Pancreas (tissue), 10 donors: Measurements from ENCODE around the gene GATAD2A. TPM values are rescaled to one million over a fixed set of nuclear protein-coding genes. Genes with fewer than 3 reads are reported as not detected.
A peak's percentile ranks its signal among the peaks of the same experiment; 100 is the strongest.

ENCODE experiments used
- ATAC-seq, 4 donors: fragments of 200-7000 bp; cut with Tn5 transposase; one replicate each; pipeline versions ENCODE4 v1.8.0 to v1.9.1; 2020; ENCODE audit warnings: mild to moderate bottlenecking in 4 of 4, moderate library complexity in 4 of 4
- DNase-seq, 6 donors: peaks; one replicate each; pipeline ENCODE4 v3.0.0-alpha.2; 2020
- FAIRE-seq: peaks from 2 replicates; lab custom pipeline; 2012; peaks lifted over from hg19 to GRCh38; lab: Jason Lieb, UNC
- H3K27ac ChIP-seq, 4 donors: fragments of 200-600 bp; sonication (generic); 1 replicate in 3 of 4; 2 replicates in 1 of 4; pipeline versions ENCODE4 v1.5.0 to v1.8.0; 2020
- H3K27me3 ChIP-seq, 4 donors: fragments of 200-600 bp; one replicate each; pipeline ENCODE4 v1.8.0; 2021
- H3K36me3 ChIP-seq, 3 donors: fragments of 200-600 bp; sonication (generic) in 1 of 3; one replicate each; pipeline versions ENCODE4 v1.5.0 to v1.8.0; 2020 to 2021
- H3K4me1 ChIP-seq, 3 donors: fragments of 200-600 bp; one replicate each; pipeline ENCODE4 v1.8.0; 2021
- H3K4me3 ChIP-seq, 4 donors: fragments of 200-600 bp; sonication (generic) in 2 of 4; one replicate each; pipeline versions ENCODE4 v1.5.0 to v1.8.0; 2020 to 2021
- H3K9me3 ChIP-seq, 4 donors: fragments of 200-600 bp; one replicate each; pipeline ENCODE4 v1.8.0; 2021
- WGBS, 2 donors: extraction: QIAGEN DNeasy Blood & Tissue Kit; methylation state at CpG; one replicate each; pipeline ENCODE4 v1.1.7; 2013; 5-methylcytosine and 5-hydroxymethylcytosine counted together
- intact Hi-C, 3 donors: fragments of 100-400 bp; cut with DNase I; formaldehyde crosslinking; loops; one replicate each; pipeline versions ENCODE4 v1.11.1 to v1.14.2; 2022
- polyA plus RNA-seq, 2 donors: library from polyadenylated mRNA; stranded (reverse); fragments of 200-250 nt; gene quantifications; one replicate each; pipeline ENCODE4 v1.2.3, GENCODE V29; 2013
- total RNA-seq, 6 donors: library from RNA; stranded (reverse); fragmentation: NEBNext Ultra II Directional in 4 of 6; extraction: Animal tissue kit (Norgen Biotek cat#: 25700) in 4 of 6; gene quantifications; one replicate each; pipeline versions ENCODE4 v1.2.1 to v1.2.4, GENCODE V29; 2021 to 2023
- TF ChIP-seq, protein P1 (sequence below), 4 donors: fragments of 200-600 bp; sonication (generic) in 3 of 4; IDR thresholded peaks; one replicate each; pipeline versions ENCODE4 v1.5.0 to v1.8.0; 2021; ENCODE audit warnings: antibody characterized with exemption in 4 of 4
- donor health status: healthy with polysubstance abuse.
- donor health status: DM: no; HTN: no; CAD: no; lungs with moderate emphysema.
- donor health status: DM: no; HTN: no; CAD: no.
- donor health status: control.
- donor health status: control.
- donor health status: Bipolar disorder and iron deficiency.
- donor health status: DM: yes; HTN: yes; CAD: no.
- donor health status: DM: no; HTN: no; CAD: no.
- donor health status: DM: no; HTN: no; CAD: no.
- donor health status: DM: yes; HTN: yes; CAD: no.

GATAD2A gene
- total and polyA plus RNA-seq, 8 donors: 11.9 to 51.8 (median 36.7) TPM

DNA sequence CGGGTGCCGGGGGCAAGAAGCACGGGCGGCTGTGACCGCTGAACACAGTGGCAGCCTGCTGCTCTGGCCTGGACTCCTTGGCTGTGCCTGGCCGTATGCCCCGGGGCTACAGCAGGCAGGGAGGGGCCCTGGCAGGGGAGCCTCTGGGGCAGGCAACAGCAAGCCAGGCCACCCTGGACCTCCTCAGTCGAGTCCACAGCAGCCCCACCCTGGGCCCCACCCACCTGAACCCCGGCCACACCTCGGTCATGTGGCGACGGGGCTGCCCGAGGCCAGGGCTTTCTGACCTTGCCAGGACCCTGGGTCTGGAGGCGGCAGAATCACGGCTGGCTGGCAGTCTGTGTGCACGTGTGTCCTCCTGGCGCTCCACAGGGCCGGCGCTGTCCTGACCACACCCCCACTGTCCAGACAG lies 141.3 kb downstream of the GATAD2A start:
- no peak for ATAC-seq
- Histone ChIP-seq H3K4me1 (no peaks in the 10 kb centered on the region), H3K27me3 (peaks cover 0 to 3% (median 0%) of the 10 kb centered on the region in 4 donors), H3K4me3 (no peak overlapping the region), H3K36me3 (no peaks in the 10 kb centered on the region), H3K9me3 (no peaks in the 10 kb centered on the region), H3K27ac (no peak overlapping the region)
- no peak for FAIRE-seq
- intact Hi-C loops: loop anchor here in 2 of 3 donors (10.0 kb wide), 2 partner anchors 88 to 398 kb away; no protein-coding TSS in a partner anchor
- peak in 1 of 6 donors; percentile 64 for DNase-seq
- WGBS, 2 donors: 48 to 52% methylated on average over 19 of the region's 19 CpGs
- TF ChIP-seq, protein P1, sequence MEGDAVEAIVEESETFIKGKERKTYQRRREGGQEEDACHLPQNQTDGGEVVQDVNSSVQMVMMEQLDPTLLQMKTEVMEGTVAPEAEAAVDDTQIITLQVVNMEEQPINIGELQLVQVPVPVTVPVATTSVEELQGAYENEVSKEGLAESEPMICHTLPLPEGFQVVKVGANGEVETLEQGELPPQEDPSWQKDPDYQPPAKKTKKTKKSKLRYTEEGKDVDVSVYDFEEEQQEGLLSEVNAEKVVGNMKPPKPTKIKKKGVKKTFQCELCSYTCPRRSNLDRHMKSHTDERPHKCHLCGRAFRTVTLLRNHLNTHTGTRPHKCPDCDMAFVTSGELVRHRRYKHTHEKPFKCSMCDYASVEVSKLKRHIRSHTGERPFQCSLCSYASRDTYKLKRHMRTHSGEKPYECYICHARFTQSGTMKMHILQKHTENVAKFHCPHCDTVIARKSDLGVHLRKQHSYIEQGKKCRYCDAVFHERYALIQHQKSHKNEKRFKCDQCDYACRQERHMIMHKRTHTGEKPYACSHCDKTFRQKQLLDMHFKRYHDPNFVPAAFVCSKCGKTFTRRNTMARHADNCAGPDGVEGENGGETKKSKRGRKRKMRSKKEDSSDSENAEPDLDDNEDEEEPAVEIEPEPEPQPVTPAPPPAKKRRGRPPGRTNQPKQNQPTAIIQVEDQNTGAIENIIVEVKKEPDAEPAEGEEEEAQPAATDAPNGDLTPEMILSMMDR (IDR thresholded peaks at IDR 0.05): no peak

DNA sequence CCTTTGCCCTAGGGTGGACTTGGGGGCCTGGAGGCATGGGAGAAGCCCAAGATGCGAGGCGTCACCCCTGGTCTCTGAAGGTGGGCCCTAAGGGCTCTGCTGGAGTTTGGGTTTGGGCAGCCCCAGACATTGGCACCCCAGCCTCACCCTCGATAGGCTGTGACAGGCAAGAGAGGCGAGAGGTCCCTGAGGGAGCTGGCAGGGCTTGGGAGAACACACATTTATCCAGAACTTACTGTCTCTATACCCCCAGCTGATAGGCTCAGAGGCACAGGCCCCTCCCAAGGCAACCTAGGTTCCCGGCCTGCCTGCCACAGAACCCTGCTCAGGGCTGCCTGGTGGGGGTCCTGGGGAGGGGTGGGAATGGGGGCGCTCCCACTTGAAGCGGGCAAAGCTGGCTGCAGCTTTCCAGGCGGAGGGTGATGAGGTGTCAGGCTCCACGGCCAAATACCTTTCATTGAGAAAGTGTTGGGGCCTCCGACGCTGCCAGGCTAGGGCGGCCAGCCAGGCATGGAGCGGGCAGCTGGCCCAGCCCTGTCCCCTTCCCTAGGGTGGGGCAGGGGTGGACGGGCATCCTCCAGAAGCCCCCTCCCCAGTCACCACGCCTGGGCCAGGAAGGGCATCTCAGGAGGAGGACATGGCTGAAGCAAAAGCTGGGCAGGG lies 142.3 kb downstream of the GATAD2A start:
- FAIRE-seq (no peak), DNase-seq (peak in 1 of 6 donors; percentile 43), ATAC-seq (no peak)
- WGBS, 2 donors: 44 to 53% methylated on average over 14 to 15 of the region's 15 CpGs
- H3K9me3 ChIP-seq: no peaks in the 10 kb centered on the region
- H3K27ac ChIP-seq: no peak overlapping the region
- TF ChIP-seq, protein P1 (IDR thresholded peaks at IDR 0.05): no peak
- intact Hi-C loops: loop anchor here in 2 of 3 donors (10.0 kb wide), 2 partner anchors 87 to 397 kb away; no protein-coding TSS in a partner anchor
- H3K4me3 ChIP-seq: no peak overlapping the region
- no peaks in the 10 kb centered on the region for H3K36me3 ChIP-seq
- no peaks in the 10 kb centered on the region for H3K27me3 ChIP-seq
- no peaks in the 10 kb centered on the region for H3K4me1 ChIP-seq

DNA sequence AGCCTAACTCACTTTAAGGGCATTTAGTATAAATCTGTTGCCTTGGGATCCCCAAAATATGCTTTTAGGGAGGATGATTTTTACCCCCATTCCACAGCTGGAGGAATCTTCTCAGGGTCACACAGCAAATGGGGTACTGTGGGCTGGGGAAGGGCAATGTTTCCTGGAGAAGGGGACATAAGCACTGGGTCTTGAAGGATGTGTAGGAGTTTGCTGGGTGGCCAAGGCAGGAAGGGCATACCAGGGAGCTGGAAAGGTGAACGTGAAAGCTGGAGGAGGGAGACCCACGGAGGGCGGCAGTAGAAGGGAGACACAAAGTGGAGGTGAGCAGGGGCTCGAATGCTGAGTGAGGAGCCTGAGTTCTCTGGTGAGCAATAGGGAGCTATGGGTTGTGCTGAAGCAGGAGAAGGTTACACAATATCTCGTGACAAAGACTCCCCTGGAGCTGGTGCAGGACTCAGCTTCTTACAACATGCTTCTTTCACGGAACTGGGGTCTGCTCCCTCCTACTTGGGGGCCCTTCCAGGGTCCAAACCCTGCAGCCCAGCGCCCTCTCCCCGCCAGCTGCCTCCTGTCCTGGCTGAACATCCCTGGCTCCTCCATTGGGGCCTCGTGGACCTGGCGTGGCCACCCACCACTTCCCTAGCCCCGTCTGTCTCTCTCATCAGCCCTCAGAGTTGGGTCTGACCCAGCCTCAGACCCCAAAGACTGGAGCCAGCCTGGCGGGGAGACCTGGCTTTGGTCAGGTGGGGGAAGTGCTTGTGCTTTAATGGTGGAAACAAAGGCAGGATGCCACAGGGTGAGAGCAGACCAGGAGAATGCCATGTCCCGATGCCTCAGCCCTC lies 143.7 kb downstream of the GATAD2A start:
- ATAC-seq: no peak
- Histone ChIP-seq H3K27ac (no peak overlapping the region), H3K9me3 (no peaks in the 10 kb centered on the region), H3K27me3 (no peaks in the 10 kb centered on the region), H3K4me3 (no peak overlapping the region), H3K36me3 (no peaks in the 10 kb centered on the region), H3K4me1 (no peaks in the 10 kb centered on the region)
- TF ChIP-seq, protein P1 (IDR thresholded peaks at IDR 0.05): no peak
- intact Hi-C loops: loop anchor here in 2 of 3 donors (10.0 kb wide), 2 partner anchors 86 to 396 kb away; no protein-coding TSS in a partner anchor
- no peak for FAIRE-seq
- peak in 1 of 6 donors; percentile 24 for DNase-seq
- WGBS, 2 donors: 42 to 54% methylated on average over 13 of the region's 13 CpGs

DNA sequence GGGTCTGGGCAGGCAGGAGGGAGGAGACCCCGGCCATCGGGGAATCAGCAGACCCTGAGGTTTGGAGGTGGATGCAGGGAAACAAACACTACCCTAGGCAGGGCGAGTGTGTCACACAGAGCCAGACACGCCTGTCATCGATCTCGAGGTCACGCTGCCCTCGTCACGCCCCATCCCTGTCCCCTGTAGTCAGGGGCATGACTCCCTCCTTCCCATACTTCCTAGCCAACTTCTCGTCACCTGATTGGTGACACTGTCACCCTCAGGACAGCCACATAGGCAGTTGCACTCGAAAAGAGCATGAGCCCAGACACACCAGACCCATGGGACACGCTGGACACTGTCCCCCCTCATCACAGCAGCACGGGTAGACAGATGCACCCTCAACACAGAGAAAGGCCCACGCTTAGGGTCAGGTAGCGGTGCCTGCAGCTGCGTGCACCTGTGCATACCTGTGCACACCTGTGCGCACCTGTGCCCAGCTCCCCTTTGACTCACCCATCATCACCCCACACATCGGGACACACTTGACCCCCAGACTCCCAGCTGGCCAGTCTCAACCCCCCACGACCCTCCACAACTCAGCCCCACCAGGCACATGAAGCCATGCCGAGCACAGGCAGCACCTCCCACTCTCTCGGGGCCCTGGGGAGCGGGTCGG lies 144.5 kb downstream of the GATAD2A start:
- FAIRE-seq (no peak), DNase-seq (no peak), ATAC-seq (no peak)
- no peak overlapping the region for H3K4me3 ChIP-seq
- no peak overlapping the region for H3K27ac ChIP-seq
- no peaks in the 10 kb centered on the region for H3K27me3 ChIP-seq
- H3K9me3 ChIP-seq: no peaks in the 10 kb centered on the region
- 39 to 44% methylated on average over 21 to 23 of the region's 23 CpGs for WGBS, 2 donors
- intact Hi-C loops: loop anchor here in 2 of 3 donors (10.0 kb wide), 2 partner anchors 85 to 395 kb away; no protein-coding TSS in a partner anchor
- H3K4me1 ChIP-seq: no peaks in the 10 kb centered on the region
- no peaks in the 10 kb centered on the region for H3K36me3 ChIP-seq
- TF ChIP-seq, protein P1 (IDR thresholded peaks at IDR 0.05): no peak
